Mesenteric fat pad (tissue), 1 donor: Measurements from ENCODE around the gene ZWILCH. TPM values are rescaled to one million over a fixed set of nuclear protein-coding genes. Genes with fewer than 3 reads are reported as not detected.
"Not testable (repeated sequence)": the region's sequence is repeated elsewhere in the genome, so short reads cannot be mapped to it uniquely, and the experiment has no call there.

Source experiments
- DNase-seq: peaks from one replicate; pipeline ENCODE4 v3.0.0-alpha.2; 2020; ENCODE audit warnings: low spot score
- total RNA-seq: library from RNA; stranded (reverse); fragmentation: NEBNext Ultra II Directional; extraction: Animal tissue kit (Norgen Biotek cat#: 25700); gene quantifications from one replicate; pipeline ENCODE4 v1.2.1, GENCODE V29; 2021
- donor health status: DM: yes; HTN: yes; CAD: no.

The ZWILCH gene
- total RNA-seq, 1 donor from 2014 or later, result 4.4 TPM

DNA sequence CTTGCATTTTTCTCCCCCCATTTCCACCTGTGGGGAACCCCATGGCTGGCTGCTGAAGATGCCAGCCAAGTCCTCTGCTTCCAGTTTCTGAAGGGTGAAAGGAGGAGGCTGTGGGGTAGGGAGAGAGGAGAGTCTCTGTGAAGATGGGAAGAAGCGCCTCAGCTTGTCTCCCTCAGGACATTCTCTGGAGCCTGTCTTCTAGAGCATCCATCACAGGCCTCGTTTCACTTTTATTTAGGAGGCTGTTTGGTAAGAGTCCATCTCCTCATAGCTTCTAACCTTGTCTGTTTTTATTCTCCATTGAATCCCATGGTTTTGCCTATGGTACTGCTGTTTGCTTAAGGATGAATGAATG is 69.4 kb downstream of the ZWILCH start:
- no peak for DNase-seq

DNA sequence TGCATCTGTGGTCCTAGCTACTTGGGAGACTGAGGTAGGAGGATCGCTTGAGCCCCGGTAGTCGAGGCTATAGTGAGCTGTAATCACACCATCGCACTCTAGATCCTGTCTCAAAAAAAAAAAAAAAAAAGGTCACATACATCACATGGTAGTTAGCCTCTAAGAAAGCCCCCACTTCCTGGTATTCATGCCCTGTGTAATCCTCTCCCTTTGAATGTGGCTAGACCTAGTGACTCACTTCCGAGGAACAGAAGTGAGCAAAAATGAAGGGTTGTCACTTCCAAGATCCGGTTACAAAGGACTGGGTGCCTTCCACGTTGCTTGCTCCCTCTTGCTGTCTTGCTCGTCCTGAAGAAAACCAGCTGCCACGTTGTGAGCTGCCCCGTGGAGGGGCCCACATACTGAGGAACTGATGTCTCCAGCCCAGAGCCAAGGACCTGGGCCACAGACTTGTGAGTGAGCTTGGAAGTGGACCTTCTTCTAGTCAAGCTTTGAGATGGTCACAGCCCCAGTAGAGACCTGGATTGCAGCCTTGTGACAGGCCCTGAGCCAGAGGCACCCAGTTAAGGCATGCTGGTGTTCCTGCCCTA is 73.3 kb downstream of the ZWILCH start:
- no peak for DNase-seq

DNA sequence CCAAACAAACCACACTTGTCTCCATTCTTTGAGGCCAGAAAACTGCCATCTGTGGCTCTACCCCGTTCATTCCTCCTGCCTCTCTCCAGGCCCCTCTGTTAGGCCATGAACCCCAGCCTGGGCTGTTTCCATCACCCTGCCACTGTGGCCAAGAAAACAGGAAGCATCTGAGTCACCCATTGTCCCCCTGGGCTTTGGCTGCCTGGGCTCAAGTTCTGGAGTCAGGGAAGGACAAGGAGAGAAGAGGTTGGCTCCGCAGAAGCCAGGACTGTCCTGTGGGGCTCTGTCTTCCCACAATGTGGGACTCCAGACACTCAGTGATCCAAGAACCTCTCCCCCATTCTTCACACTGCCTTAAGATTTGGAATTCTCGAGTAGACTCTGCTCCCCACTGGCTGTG is 75.5 kb downstream of the ZWILCH start:
- DNase-seq, result no peak

DNA sequence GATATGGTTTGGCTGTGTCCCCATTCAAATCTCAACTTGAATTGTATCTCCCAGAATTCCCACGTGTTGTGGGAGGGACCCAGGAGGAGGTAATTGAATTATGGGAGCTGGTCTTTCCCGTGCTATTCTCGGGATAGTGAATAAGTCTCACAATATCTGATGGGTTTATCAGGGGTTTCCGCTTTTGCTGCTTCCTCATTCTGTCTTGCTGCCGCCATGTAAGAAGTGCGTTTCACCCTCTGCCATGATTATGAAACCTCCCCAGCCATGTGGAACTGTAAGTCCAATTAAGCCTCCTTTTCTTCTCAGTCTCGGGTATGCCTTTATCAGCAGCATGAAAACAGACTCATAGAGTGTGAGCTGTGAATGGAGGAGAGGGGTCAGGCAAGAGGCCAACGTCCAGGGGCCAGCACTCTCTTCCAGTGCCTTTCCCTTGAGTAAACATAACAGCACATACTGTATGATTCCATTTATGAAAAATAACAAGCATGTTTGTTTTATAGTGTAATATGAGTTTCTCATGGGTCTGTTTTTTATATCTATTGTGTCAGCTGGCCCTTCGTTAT is 76.9 kb downstream of the ZWILCH start:
- DNase-seq, result no peak

DNA sequence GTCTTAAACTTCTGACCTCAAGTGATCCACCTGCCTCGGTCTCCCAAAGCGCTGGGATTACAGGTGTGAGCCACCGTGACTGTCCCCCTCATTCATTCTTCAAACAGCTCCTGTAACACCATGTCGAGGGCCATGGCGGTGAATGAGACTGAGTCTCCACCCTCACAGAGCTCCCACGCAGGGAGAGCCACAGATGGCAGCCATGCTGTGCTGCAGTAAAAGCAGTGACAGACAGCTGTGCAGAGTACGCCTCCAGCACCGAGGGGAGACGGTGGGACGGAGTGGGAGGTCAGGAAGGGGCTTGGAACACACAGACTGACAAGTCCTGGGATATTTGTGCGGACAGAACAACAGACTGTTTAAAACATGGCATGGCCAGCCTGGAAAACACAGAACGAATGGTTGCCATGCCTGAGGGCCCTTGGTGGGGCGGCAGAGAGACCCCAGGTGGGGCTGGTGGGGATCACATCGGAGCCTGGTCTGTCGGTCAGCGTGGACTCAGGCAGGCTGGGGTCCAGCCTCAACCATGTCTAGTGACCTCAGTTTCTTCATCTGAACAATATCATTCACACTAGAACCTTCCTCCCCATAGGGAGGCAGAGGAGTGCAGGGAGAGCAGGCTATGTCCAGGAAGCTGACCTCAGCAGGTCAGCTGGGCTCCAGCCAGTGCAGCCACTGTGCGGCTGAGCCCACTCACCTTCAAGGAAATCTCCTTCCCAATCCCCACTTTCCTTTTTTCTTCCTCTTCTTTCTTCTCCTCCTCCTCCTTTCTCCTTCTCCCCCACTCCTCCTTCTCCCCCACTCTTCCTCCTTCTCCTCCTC is 81.2 kb downstream of the ZWILCH start:
- DNase-seq, result no peak

DNA sequence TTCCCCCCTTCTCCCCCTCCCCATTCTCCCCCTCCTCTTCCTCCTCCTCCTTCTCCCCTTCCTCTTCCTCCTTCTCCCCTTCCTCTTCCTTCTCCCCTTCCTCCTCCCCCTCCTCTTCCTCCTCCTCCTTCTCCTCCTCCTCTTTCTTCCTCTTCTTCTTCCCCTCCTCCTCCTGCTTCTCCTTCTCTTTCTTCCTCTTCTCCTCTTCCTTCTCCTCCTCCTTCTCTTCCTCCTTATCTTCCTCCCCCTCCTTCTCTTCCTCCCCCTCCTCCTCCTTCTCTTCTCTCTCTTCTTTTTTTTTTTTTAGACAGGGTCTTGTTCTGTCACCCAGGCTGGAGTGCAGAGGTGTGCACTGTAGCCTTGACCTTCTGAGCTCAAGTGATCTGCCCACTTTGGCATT is 81.9 kb downstream of the ZWILCH start:
- no peak for DNase-seq

DNA sequence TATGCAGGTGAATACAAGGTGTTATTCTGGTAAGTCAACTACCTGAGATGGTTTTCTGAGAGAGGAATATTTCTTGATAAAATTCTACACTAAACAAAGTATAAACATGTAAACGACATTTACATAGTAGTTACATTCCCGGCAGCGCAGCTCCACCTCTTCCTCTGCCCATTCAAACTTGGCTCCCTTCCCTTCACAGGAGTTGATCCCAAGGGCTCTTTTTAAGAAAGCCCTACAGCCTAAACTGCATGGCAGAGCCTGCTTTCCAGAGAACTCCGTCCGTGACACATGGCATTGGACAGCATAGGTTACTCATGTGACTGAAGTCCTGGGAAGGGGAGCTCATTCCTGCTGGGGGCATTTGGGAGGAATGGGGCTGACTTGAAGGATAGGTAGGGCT is 82.6 kb downstream of the ZWILCH start:
- no peak for DNase-seq

DNA sequence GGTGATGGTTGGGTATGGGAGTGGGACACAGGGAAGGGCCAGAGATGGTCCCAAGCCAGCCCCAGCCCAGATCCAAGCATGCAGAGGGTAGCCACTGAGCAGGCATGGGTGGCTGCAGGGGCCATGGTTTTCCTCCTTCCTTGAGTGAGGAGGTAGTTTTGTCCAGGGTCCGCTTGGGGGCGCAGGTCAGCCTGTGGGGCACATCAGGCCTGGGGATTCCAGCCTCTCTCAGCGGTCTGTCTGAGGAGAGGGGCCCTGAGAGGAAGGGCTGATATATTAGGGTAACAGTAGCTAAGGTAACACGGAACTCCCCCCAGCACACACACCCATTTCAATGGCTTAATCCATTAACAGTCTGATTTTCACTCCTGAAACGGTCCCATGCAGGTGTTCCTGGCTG is 83.4 kb downstream of the ZWILCH start:
- DNase-seq, result no peak

DNA sequence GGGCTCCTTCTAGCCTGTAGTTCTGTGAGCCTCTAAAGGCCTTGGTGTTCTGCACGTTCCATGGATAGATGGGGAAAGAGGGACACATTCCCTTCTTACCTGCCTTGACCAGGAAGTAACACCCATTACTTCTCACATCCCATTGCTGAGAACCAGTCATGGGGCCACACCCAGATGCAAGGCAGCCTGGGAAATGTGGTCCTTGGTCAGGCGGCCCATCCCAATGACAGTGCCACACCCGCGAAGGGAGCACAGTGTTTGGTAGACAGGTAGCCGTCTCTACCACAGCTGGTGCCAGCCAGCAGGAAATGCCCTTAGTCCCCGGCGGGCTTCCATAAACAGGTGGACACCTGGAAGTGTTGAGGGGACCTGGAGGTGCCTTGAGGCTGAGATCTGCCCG is 83.8 kb downstream of the ZWILCH start:
- DNase-seq, result no peak

DNA sequence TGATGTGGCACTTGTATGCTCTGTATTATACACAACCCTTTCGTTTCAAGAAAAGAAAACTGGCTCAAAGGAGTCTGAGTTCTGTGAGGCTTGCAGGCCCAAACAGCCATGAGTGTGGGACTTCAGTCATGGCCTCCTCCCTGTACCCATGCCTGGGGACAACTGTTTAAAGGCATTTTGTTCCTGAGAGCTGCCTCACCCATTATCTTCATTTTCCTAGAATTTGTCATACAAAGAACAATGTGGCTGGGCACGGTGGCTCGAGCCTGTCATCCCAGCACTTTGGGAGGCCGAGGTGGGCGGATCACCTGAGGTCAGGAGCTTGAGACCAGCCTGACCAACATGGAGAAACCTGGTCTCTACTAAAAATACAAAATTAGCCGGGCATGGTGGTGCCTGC is 84.3 kb downstream of the ZWILCH start:
- not testable (repeated sequence) for DNase-seq

DNA sequence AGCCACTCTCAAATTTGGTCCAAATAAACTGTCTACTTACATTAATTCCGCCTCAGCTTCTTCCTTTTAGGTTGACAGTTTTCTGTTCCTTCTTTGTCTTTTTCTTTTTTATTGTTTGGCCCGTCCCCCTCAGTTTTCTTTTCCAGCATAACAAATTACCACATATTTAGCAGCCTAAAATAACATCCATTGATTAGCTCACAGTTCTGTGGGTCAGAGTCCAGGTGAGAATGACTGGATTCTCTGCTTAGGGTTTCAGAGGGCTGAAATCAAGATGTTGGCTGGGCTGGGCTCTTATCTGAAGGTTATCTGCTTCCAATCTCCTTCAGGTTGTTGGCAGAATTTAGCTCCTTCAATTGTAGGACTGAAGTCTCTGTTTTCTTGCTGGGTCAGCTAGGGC is 85.3 kb downstream of the ZWILCH start:
- no peak for DNase-seq

DNA sequence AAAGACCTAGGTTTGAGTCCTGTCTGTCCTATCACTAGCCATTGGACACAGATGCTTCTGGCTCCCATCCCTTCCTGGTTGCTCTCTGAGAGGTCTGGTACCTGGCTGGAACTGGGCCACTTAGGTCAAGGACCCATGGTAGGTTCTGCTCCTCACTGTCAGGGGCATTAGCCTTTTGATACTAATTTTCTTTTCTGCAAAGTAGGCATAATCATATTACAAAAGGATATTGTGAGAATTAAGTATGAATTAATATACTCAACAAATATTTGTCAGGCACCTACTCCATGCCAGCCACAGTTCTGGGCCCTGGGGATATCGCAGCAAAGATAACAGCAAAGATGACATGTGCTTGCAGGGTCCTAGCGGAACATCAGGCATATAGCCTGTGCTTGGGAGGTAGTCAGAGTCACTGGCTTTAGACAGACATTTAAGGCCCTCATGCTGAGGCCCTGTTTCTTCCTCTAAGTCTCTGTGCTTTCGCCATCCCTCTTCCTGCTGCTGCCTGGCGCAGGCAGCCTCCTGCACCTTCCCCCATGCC is 86.3 kb downstream of the ZWILCH start:
- no peak for DNase-seq

DNA sequence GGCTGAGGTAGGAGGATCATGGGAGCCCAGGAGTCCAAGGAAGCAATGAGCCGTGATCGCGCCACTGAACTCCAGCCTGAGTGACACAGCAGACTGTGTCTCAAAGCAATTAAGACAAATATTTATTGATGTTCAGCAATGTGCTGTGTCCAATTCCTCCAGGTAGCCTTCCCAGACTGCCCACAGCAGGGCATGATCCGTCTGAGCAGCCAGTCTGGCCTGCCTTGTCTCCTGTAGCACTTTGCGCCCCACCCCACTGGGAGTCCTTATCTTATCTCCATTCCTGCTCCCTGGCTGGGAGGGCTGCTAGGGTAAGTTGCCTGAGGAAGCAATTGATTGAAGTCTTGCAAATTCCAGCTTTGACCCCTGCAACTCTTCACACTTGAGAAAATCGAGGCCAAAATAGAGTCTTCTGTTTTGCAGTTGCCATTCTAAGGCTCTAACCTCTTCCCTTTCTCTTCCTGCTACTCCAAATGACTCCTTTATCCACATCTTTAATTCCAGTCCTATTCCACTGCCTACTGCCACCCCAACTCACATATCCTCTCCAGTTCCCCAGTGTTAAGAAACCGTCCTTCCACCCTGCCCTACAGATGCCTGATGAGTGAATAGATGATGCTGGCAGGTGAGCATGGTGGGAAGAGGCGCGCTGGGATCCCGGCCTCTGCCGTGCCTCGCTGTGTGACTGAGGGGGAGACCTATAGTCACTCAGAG is 87.5 kb downstream of the ZWILCH start:
- DNase-seq, result no peak

DNA sequence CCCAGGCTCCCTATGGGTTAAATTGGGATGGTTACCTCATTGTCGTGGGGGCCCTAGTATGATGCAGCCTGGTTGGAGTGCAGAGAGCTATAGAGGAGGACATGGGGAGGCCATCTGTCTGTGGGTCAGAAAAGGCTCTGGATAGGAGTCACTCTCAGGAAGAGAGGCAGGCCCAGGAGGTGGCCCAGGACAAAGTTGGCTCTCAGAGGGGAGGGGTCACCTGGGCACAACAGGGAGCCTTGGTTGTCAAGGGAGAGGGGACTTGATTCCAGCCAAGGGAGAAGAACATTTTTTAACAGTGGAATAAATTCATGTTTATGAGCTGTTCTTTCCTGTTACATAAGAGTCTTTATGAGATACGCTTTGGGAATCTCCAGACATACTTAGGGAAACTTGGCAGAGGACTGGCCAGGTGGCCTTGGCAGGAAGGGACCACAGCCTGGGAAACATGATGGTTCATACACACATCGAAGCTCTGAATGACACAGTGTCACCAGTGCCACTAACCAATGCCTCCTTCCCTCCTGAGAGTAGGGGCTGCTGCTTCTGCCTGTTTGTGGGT is 88.2 kb downstream of the ZWILCH start:
- DNase-seq, result no peak

DNA sequence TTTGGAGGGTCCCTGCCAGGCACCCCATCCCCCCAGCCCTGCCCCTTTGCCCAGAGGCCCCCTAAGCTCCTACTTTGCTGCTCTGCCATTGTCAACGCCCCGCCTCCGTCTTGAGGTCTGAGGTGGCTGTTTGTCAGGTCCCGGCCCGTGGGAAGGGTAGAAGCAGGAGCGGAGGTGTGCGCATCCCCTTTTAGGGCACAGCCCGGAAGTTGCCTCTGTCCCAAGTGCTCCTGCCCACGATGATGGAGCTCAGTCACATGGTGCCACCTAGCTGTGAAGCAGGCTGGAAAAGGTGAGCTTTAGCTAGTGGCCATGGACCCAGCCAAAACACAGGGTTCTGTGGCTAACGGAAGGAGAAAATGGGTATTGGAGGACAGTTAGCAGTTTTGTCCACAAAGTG is 89.2 kb downstream of the ZWILCH start:
- DNase-seq, result no peak

DNA sequence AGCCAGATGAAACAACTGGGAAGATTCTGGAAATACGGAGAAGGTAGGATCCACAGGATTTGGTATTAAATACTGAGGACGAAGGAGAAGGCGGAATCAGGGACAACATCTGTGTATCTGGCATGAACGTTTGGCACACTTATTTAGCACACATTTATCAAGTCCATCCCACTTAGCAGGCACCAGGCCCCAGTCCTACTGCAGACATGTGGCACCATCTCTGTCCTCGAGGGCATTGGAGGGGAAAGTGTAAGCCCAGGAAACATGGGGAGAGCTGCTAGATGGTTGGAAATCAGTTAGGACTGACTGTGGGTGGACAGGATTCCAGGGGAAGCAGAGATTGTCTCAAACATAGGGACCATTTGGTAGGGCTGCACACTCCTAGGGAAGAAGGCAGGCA is 89.7 kb downstream of the ZWILCH start:
- DNase-seq, result no peak

DNA sequence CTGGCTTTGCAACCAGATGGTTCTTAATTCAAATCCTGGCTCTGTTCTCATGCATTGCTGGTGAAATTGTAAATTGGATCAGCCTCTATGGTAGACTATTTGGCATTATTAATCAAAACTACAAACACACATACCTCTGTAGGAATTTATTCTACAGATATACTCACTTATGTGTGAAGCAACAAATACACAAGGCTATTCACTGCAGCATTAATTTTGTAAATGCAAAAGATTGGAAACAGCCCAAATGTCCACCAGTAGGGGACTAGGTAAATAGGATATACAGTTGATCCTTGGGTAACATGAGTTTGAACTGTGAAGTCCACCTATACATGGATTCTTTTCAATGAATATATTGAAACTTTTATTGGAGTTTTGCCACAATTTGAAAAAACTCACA is 90.2 kb downstream of the ZWILCH start:
- no peak for DNase-seq

DNA sequence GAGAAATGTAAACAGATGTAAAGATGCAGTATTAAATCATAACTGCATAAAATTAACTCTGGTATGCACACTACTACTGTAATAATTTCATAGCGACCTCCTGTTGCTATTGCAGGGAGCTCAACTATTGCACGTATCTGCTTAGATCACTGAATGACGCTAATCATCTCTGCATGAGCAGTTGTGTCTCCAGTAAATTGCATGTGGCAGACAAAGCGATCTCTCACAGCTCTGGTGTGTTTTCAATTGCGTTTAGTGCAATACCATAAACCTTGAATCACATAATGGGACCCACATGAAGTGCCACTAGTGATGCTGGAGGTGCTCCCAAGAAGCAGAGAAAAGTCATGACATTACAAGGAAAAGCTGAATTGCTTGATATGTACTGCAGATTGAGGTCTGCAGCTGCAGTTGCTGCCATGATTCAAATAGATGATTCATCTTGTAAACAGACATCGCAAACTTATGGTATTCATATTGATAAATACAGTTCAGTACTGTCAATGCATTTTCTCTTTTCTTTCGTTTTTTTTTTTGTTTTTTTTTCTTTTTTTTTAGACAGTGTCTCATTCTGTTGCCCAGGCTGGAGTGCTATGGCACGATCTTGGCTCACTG is 90.9 kb downstream of the ZWILCH start:
- DNase-seq, result no peak

DNA sequence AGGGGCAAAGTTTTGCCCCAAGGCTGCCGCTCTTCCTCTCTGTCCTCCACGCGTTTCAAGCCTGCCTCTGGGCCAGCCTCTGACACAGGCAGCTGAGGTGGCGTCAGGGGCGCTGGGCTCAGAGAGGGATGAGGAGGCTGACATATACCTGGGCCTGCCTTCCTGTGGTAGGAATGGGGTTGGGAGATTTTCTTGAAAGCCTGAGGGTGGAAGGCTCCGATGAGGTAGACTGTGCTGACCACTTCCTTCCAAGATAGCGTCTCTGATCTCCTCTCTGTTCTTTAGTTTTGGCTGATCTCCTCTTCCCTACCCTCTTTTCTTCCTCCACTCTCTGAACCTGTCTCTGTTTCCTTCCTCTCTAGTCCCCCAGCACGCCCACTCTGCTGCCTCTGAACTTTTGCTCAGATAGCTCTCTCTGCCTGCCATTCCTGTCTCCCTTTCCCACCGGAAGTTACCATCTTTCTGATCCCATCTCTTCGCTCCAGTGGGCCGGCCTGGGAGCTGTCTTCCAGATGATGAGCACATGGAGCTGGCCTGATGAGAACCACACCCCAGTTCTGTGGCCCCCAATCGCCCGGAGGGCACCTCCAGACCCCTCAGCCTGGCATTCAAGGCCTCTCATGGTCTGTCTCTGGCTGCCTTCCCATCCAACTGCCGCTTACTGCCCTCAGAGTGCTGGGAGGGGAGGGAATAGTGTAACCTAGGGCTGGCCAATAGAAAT is 93.1 kb downstream of the ZWILCH start:
- no peak for DNase-seq
